Right cardiac atrium (tissue), 5 donors: ENCODE results near the gene GON4L. TPM values are rescaled to one million over a fixed set of nuclear protein-coding genes. Genes with fewer than 3 reads are reported as not detected.
A peak's percentile ranks its signal among the peaks of the same experiment; 100 is the strongest.
"Not testable (repeated sequence)": the region's sequence is repeated elsewhere in the genome, so short reads cannot be mapped to it uniquely, and the experiment has no call there.

Source experiments
- ATAC-seq, 2 donors: fragments of 200-7000 bp; cut with Tn5 transposase; one replicate each; pipeline versions ENCODE4 v1.8.0 to v1.9.1; 2020; ENCODE audit warnings: moderate library complexity in 2 of 2, mild to moderate bottlenecking in 1 of 2
- DNase-seq, 3 donors: peaks; one replicate each; pipeline ENCODE4 v3.0.0-alpha.2; 2020
- H3K27ac ChIP-seq: one replicate; pipeline ENCODE4 v1.5.1; 2013; ENCODE audit warnings: mild to moderate bottlenecking, low read length, control low read depth, moderate library complexity
- H3K27me3 ChIP-seq: one replicate; pipeline ENCODE4 v1.6.1; 2013; ENCODE audit not compliant: control insufficient read depth, insufficient read depth
- H3K4me1 ChIP-seq: one replicate; pipeline ENCODE4 v1.6.1; 2013; ENCODE audit warnings: low read length; ENCODE audit not compliant: control insufficient read depth, insufficient read depth
- H3K4me3 ChIP-seq: one replicate; pipeline ENCODE4 v1.5.1; 2013; ENCODE audit warnings: low read length, control low read depth
- H3K9me3 ChIP-seq: one replicate; pipeline ENCODE4 v1.6.1; 2013; ENCODE audit warnings: low read length; ENCODE audit not compliant: control insufficient read depth
- WGBS: extraction: QIAGEN DNeasy Blood & Tissue Kit; methylation state at CpG from one replicate; pipeline ENCODE4 v1.1.7; 2013; 5-methylcytosine and 5-hydroxymethylcytosine counted together
- intact Hi-C, 4 donors: fragments of 100-400 bp; cut with DNase I; formaldehyde crosslinking; loops; one replicate each; pipeline versions ENCODE4 v1.11.0 to v1.14.0; 2022 to 2023
- polyA plus RNA-seq: library from polyadenylated mRNA; stranded (reverse); fragments of 200-250 nt; gene quantifications from one replicate; pipeline ENCODE4 v1.2.3, GENCODE V29; 2013
- total RNA-seq, 4 donors: library from RNA; stranded (reverse); fragmentation: NEBNext Ultra II Directional; extraction: Animal tissue kit (Norgen Biotek cat#: 25700); gene quantifications; one replicate each; pipeline ENCODE4 v1.2.1, GENCODE V29; 2021
- donor health status: healthy with polysubstance abuse.
- donor health status: DM: no; HTN: yes; CAD: no.
- donor health status: DM: no; HTN: no; CAD: no.
- donor health status: DM: no; HTN: yes; CAD: no; lungs with severe emphysema.
- donor health status: DM: yes; HTN: yes; CAD: no.

GON4L gene
- total and polyA plus RNA-seq, 5 donors, result 13.8 to 30.2 (median 25.0) TPM

DNA sequence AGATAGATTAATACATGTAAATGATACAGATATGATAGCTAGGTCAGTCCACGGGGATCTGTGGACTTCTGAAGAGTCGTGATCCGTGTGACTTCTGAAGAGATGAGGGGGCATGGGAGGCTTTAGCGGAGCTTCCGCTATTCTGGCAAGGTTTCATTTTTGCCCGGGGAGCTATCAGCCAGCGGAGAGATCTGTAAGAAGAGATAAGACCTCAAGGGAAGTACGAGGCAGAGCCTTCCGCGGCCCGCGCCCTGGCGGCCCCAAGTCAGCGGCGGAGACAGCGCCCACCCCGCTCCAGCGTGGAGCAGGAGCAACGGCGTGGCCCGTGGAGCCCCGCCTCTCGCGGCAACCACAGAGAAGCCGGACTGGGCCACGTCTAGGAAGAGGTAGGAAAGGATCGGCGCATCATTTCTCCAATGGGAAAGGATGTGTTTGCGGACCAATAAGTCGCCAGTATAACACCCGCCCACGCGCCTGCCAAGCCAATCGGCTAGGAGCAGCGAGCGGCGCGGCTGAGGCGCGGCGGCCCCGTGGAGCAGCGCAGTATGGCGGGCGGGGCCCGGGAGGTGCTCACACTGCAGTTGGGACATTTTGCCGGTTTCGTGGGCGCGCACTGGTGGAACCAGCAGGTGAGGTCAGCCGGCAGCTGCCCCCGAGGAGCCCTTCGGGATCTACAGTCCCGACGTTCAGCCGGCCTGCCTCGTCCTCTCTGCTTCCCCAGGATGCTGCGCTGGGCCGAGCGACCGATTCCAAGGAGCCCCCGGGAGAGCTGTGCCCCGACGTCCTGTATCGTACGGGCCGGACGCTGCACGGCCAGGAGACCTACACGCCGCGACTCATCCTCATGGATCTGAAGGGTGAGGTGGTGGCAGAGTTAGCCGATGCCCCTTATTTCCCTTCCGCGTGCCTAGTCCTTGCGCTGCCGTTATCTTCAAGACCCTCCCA, 111.5 kb downstream of the GON4L start:
- H3K27me3 ChIP-seq, H3K9me3 ChIP-seq, H3K27ac ChIP-seq, H3K4me1 ChIP-seq, intact Hi-C loops: not testable (repeated sequence)
- ATAC-seq (peak; percentile 97 to 98), DNase-seq (peak; percentile 97 to 99 (median 98))
- H3K4me3 ChIP-seq, result peak overlapping the region; percentile 74
- WGBS, result under 1% methylated on average over 47 of the region's 77 CpGs

DNA sequence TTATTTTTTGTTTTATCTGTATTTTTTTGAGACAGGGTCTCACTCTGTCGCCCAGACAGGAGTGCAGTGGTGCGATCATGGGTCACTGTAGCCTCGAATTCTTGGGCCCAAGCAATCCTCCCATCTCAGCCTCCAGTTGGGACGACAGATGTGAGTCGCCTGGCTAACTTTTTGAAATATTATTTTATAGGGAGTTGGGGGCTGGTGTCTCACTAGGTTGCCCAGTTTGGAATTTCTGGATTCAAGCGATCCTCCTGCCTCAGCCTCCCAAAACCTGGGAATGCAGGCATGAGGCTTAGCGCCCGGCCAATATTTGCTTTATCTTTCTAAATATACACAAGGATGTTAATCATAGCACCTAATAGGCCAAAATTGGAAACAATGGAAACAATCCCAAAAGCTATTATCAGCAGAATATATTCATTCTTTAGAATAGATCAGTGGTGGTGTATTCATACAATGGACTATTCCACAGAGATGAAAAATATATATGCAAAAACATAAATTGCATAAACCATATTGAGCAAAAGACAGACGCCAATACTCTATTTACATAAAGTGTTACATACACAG, 112.2 kb downstream of the GON4L start:
- no peak for ATAC-seq
- no peak overlapping the region for H3K27ac ChIP-seq
- intact Hi-C loops, result no loop called here

DNA sequence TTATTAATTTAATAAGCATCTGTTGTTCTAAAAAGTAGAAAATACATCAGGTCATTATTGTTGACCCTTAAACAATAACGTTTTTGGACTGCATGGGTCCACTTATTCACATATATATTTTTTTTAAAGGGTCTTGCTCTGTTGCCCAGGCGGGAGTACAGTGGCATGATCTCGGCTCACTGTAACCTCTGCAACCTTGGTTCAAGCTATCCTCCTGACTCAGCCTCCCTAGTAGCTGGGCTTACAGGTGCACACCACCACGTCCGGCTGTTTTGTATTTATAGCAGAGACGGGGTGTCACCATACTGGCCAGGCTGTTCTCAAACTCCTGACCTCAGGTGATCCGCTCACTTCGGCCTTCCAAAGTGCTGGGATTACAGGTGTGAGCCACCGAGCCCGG, 115.1 kb downstream of the GON4L start:
- Histone ChIP-seq H3K27me3 (no peaks in the 10 kb centered on the region), H3K4me3 (no peak overlapping the region), H3K9me3 (no peaks in the 10 kb centered on the region), H3K4me1 (peaks cover 1% of the 10 kb centered on the region), H3K27ac (no peak overlapping the region)
- WGBS, result 89% methylated on average over 10 of the region's 10 CpGs
- DNase-seq, result no peak
- intact Hi-C loops, result no loop called here
- no peak for ATAC-seq

More for the DNA sequence above, 112.2 kb downstream of the GON4L start:
- Histone ChIP-seq H3K4me3 (peak overlapping the region; percentile 74), H3K4me1 (peaks cover 1% of the 10 kb centered on the region), H3K27me3 (no peaks in the 10 kb centered on the region), H3K9me3 (no peaks in the 10 kb centered on the region)
- WGBS, result 80% methylated on average over 9 of the region's 9 CpGs
- no peak for DNase-seq

DNA sequence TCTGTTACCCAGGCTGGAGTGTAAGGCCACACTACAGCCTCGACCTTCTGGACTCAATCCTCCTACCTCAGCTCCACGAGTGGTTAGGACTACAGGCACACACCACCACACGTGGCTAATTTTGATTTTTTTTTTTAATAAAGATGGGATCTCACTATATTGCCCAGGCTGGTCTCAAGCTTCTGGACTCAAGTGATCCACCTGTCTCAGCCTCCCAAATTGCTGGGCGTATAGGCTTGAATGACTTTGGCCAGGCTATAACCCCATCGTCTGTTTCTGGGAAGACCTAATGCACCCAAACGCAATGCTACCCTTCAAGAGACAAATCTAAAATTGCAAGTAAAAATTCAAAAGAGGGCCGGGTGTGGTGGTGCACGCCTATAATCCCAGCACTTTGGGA, 116.0 kb downstream of the GON4L start:
- no peak overlapping the region for H3K4me3 ChIP-seq
- H3K27me3 ChIP-seq, result no peaks in the 10 kb centered on the region
- intact Hi-C loops, result no loop called here
- peaks cover 1% of the 10 kb centered on the region for H3K4me1 ChIP-seq
- DNase-seq (no peak), ATAC-seq (no peak)
- 91% methylated on average over 8 of the region's 8 CpGs for WGBS
- no peak overlapping the region for H3K27ac ChIP-seq
- no peaks in the 10 kb centered on the region for H3K9me3 ChIP-seq

DNA sequence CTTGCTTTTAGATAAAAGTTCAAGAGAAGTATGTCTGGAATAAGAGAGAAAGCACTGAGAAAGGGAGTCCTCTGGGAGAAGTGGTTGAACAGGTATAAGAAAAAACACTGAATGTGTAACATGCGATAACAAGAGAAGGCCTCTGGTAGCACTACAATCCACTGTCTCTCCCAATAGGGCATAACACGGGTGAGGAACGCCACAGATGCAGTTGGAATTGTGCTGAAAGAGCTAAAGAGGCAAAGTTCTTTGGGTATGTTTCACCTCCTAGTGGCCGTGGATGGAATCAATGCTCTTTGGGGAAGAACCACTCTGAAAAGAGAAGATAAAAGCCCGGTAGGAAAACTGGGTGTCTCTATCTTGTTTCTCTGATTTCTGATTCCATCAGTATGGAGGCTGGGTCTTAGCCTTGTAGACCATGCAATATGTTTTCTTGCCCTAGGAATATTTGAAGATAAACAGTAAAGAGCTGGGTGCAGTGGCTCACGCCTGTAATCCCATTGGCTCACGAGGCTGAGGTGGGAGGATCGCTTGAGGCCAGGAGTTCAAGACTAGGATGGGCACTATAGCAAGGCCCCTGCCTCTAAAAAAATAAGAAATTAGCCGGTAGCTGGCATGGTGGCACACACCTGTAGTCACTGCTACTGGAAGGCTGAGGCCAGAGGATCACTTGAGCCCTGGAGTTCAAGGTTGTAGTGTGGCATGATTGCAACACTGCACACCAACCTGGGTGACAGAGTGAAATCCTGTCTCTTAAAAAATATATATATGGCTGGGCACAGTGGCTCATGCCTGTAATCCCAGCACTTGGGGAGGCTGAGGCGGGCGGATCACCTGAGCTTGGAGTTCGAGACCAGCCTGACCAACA, 127.7 kb downstream of the GON4L start:
- no peaks in the 10 kb centered on the region for H3K9me3 ChIP-seq
- ATAC-seq, result peak; percentile 67 to 69
- H3K27me3 ChIP-seq, result no peaks in the 10 kb centered on the region
- H3K4me3 ChIP-seq, result no peak overlapping the region
- H3K27ac ChIP-seq, result no peak overlapping the region
- intact Hi-C loops, result no loop called here
- 65% methylated on average over 12 of the region's 12 CpGs for WGBS
- no peaks in the 10 kb centered on the region for H3K4me1 ChIP-seq
- DNase-seq, result peak in 1 of 3 donors; percentile 35

DNA sequence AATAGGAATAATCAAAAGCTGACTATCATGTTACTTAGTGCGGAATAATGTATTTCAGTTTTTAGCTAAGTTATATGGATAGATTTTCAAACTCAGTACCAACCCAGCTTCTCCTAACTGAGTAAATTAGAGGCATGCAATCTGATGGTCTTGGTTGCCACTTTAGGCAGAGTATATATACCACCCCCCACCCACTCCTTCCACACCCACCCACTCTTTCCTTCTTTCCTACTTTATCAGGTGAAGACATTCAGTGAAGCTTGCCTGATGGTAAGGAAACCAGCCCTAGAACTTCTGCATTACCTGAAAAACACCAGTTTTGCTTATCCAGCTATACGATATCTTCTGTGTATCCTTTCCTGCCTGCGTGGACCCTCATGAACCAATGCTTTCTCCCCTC, 131.9 kb downstream of the GON4L start:
- DNase-seq, result no peak
- WGBS, result 91% methylated on average over 3 of the region's 3 CpGs
- Histone ChIP-seq H3K4me3 (no peak overlapping the region), H3K27ac (no peak overlapping the region), H3K27me3 (no peaks in the 10 kb centered on the region), H3K9me3 (no peaks in the 10 kb centered on the region), H3K4me1 (no peaks in the 10 kb centered on the region)
- intact Hi-C loops, result no loop called here
- ATAC-seq, result no peak

DNA sequence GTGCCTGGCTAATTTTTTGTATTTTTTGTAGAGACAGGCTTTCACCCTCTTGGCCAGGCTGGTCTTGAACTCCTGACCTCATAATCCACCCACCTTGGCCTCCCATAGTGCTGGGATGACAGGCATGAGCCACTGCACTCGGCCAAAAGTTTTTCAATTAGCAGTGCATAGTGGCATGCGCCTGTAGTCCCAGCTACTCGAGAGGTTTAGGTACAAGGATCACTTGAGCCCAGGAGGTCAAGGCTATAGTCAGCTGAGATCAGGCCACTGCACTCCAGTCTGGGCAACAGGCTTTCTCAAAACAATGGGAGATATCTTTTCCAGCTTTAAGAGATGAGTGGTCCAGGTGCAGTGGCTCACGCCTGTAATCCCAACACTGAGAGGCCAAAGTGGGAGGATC, 137.3 kb downstream of the GON4L start:
- DNase-seq, result no peak

DNA sequence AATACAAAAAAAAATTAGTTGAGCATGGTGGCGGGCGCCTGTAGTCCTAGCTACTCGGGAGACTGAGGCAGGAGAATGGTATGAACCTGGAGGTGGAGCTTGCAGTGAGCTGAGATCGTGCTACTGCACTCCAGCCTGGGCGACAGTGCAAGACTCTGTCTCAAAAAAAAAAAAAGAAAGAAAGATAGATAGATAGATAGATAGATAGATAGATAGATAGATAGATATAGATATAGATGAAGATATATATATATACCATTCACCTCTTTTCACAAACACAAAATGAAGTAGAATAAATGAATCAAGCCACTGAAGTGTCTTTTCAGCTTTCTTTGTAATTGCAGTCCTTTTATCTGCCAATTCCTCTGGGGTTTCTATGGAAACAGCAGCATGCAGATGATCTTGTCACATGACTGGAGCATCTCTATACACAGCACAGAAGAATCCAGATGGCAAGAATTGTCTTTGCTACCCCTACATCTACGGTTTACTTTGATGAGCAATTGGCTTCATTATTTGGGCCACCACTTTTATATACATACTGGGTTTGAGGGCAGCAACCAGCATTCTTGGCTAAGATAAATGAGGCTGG, 138.4 kb downstream of the GON4L start:
- ATAC-seq, intact Hi-C loops, H3K4me3 ChIP-seq, H3K4me1 ChIP-seq, H3K27me3 ChIP-seq, DNase-seq, H3K9me3 ChIP-seq, H3K27ac ChIP-seq: not testable (repeated sequence)
- 88% methylated on average over 6 of the region's 6 CpGs for WGBS

More for the DNA sequence above, 137.3 kb downstream of the GON4L start:
- no peaks in the 10 kb centered on the region for H3K27me3 ChIP-seq
- no peaks in the 10 kb centered on the region for H3K9me3 ChIP-seq
- intact Hi-C loops, result no loop called here
- H3K4me1 ChIP-seq, result no peaks in the 10 kb centered on the region
- no peak overlapping the region for H3K27ac ChIP-seq
- no peak overlapping the region for H3K4me3 ChIP-seq
- ATAC-seq, result no peak
- 95% methylated on average over 4 of the region's 4 CpGs for WGBS

DNA sequence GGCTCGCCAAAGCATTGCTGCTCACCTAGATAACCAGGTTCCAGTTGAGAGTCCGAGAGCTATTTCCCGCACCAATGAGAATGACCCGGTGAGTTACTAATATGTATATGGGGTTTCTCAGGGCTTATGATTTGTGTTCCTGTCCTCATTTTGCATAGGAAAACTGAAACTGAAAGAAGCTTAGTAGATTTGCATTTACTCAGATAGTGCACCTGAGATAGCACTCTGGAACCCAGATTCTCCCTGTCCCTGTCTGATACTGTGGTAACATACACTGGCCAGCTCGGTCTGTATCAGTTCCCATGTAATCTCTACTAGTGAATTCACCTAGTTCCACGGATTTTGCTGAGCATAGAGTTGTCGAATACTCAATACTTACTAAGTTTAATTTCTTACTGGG, 140.0 kb downstream of the GON4L start:
- WGBS, result 95% methylated on average over 7 of the region's 7 CpGs
- H3K4me3 ChIP-seq, result no peak overlapping the region
- no peak overlapping the region for H3K27ac ChIP-seq
- no peaks in the 10 kb centered on the region for H3K27me3 ChIP-seq
- H3K4me1 ChIP-seq, result no peaks in the 10 kb centered on the region
- ATAC-seq (no peak), DNase-seq (no peak)
- intact Hi-C loops, result no loop called here
- H3K9me3 ChIP-seq, result no peaks in the 10 kb centered on the region

DNA sequence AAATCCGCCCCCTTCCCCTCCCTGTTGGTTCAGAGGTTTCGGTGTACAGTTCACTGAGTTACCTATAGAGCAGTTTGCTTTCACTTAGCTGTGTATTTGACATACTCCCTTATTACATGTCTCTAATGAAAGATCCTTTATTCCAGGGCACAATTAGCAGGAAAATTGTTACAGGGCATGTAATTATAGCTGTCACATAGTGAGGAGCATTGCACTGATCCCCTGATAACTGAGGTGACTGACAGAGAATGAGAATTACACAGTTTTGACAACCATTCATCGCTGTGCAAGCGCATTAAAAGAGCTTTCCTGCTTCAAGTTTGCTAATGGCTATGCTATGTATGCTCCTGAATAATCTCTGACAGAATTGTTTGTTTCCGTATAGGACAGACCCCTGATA, 141.2 kb downstream of the GON4L start:
- Histone ChIP-seq H3K27me3 (no peaks in the 10 kb centered on the region), H3K4me1 (no peaks in the 10 kb centered on the region), H3K4me3 (no peak overlapping the region), H3K9me3 (no peaks in the 10 kb centered on the region), H3K27ac (no peak overlapping the region)
- intact Hi-C loops, result no loop called here
- DNase-seq, result no peak
- 96% methylated on average over 5 of the region's 5 CpGs for WGBS
- ATAC-seq, result no peak
